Body of pancreas (tissue), 4 donors: ENCODE results near the gene CSF2.

Experiments
- CTCF ChIP-seq, 7 experiments: fragments of 450-650 bp in 4 of 7; fragments of 200-600 bp in 3 of 7; sonication (generic) in 3 of 7; IDR thresholded peaks; one replicate each; pipeline ENCODE4 v1.5.1; 2016 to 2019; ENCODE audit warnings: antibody characterized with exemption in 7 of 7
- POLR2A ChIP-seq, 3 donors: fragments of 450-650 bp; IDR thresholded peaks; one replicate each; pipeline ENCODE4 v1.6.1; 2016; ENCODE audit warnings: antibody characterized with exemption in 3 of 3, mild to moderate bottlenecking in 2 of 3

- TF ChIP-seq POLR2A (IDR thresholded peaks at IDR 0.05) = no peak
- TF ChIP-seq CTCF (IDR thresholded peaks at IDR 0.05) = no peak
These were observed 15.9 kb upstream of the CSF2 start for GRCh38 chr5:132057498-132058255.
